GM19397 (cell line): ENCODE measurements around the gene ELP4.

ENCODE experiments used
- ATAC-seq: cut with Tn5 transposase; IDR thresholded peaks from one replicate; pipeline ENCODE4 v1.9.1; 2021; ENCODE audit warnings: mild to moderate bottlenecking, moderate library complexity; ENCODE audit not compliant: unreplicated experiment

ELP4 gene

DNA sequence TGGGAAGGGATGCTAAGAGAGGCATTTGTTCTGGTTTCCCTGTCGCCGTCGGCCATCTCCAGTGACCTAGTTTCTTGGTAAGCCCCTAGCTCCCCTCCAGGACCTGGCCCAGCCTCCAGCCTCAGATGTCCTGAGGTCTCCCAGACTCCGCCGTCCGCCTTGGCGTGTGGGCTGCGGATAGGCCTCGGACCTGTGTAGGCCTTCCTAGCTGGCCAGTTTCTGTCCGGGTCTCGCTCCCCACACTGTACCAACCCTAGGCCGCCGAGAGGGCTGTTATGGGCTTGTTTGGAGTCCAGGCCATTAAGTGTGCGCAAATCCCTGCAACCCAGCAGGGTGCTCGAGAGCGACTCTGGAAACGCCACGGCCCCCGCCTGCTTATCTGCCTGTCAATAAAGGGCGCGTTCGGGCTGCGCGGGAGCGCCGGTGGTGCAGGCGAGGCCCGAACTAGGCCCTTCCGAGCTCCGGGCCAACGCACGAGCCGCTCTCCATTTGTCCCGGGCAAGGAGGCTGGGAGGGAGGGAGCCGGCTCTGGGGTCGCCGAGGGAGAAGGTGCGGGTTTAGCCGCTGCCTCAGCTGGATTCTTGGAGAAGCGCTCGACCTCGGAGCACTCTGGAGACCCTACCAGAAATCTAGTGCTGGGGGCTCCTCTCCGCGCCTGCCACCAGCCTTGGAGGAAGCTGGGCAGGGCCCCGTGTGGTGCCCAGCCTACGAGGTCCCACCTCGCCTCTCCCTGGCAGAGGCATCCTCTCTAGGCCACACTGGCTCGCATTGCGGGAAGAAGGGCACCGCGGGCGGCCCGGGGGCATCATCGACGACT is 310.3 kb downstream of the ELP4 start:
- no peak for ATAC-seq

DNA sequence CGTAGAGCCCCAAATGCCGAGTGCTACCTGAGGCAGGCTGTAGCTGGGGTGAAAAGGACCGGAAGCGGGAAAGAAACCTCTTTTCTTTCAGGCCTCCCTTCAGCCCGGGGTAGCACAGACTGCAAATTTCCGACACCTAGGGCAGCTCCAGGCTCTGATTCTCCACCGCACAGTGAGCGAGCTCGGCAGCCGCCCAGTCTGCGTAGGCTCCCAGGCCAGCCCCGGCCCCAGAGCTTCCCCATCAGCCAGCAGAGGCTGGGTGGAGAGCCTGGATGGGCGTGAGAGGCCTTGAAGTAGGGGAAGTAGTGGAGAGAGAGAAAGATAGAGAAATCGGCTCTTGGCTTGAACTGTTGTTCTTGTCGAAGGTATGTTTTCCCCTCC is 310.9 kb downstream of the ELP4 start:
- no peak for ATAC-seq

DNA sequence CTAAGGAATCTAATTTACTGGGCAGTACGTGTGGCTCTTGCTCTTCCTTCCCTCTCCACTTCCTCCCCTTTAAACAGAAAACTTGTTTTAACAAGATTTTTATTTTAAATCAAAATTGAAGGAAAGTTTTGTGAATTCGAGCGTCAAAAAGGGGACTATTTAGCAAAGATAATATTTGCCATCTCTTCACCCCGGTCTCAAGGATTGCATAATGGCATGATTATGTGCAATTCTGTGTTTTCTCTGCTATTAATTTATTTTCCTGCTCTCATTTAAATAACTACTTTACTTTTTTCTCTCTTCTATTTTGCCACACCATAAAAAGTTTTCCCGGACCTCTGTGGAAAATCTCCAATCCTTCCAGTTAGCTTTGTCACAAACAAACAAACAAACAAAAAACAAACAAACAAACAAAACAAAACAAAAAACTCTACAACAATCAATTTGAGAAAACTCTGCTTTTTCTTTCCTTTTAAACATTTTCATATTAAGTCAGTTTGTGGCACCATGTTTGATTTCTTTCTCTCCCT is 311.7 kb downstream of the ELP4 start:
- no peak for ATAC-seq

DNA sequence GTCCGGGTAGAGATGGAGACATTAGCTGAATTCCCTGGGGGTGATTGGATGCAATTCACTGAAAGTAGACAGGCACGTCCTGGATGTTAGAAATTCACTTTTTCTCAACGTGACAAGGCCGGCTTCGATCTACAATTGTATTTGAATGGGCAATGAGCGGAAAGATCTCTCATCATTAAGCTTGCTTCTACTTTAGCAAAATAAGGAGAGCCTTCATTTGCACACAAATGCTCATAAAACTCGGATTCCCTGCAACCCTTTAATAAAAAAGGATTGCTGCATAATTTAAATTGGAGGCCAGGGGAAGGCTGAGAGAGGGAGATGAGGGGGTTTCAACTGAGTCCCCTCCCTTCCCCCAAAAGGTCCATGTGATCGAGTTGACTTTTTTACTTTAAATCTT is 312.2 kb downstream of the ELP4 start:
- ATAC-seq: no peak

DNA sequence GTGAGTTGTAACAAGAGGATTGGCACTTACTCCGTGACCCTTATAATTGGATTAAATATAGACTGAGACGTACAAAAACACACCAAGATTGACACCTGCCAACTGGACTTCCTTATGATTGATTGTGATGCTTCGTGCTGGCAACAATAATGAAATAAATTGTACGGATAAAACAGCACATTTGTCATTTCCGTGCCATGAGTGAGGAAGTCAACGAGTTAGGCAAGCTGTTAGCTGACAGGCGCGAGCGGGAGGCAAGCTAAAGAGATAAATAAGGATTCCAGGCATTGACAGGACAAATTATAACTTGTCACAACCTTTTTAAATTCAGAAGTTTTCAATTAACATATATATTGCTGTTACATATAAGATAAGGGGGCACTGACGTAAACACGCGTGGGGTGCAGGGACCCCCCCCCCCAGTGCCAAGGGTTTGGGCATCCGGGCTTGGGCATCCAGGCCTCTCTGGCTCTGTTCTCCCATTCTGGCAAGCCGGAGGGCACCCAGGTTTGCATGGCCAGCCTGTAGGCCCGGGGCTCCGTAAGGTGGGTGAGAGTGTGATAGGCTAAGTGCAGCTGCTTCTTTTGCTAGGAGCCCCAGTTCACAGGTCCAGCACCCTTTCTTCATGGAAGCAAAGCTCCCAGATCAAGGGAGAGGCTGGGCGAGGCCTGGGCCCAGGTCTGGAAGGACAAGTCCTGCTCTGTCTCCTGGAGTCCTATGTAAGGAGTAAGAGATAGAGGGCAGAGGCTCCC is 312.8 kb downstream of the ELP4 start:
- no peak for ATAC-seq

DNA sequence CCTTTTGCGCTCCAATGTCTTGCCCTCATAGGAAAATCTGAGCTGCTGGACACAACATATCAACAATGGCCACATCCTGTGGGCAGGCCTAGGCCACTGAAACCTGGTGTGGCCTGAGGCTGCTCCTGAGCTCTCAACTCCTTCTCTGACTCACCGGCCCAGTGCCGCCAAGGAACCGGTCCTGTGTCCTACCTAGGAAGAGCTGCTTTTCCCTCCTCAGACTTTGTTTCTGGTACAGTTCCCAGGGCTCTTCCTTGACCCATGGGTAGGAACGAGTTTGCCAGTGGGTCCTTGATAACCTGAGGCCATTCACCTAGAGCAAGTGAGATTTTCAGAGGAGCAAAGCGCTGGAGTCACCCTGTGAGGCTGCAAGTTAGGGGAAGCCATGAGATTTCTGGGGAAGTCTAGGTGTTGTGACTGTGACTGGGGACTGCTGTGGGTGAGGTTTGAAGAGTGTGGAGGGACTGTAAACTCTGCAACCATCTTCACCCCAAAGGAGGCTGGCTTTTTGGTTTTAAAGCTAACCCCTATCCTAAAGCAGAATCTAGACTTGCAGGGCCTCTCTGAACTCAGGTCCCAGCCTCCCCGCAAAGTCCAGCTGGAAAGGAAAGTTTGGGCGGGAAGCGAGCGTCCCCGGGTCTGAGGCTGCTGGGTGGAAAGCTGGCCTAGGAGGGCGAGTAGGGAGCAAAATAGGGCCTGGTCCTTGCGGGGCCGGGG is 313.5 kb downstream of the ELP4 start:
- ATAC-seq: no peak

DNA sequence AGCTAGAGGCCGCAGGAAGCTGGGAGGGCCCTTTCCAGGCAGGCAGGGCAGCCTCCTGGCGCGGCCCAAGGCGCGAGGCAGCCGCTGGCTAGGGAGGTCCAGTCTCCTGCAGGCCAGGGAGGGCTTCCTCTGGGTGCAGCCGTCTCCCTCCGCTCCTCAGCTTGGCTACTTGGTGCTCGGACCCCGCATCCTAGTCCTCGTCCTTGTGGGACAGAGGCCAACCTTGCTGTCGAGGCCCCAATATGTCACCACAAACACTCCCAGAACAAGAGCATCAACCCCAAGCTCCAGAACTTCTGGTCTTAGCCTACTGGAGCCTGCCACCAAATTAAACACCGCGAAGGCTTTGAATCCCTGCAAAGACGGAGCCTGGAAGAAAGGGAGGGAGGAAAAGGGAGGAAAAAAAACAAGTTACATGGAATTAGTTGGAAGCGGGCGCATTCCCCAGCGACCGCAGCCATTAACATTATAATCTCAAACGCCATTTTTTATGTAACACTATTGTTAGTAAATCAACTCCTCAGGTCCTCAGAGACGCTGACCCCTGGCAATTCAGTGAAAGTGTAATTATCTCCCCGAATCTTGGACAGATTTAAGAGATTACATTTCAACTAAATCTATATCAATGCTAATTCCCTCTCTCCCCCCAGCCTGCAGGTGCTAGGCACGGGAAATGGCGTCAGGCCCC is 314.2 kb downstream of the ELP4 start:
- ATAC-seq: no peak

DNA sequence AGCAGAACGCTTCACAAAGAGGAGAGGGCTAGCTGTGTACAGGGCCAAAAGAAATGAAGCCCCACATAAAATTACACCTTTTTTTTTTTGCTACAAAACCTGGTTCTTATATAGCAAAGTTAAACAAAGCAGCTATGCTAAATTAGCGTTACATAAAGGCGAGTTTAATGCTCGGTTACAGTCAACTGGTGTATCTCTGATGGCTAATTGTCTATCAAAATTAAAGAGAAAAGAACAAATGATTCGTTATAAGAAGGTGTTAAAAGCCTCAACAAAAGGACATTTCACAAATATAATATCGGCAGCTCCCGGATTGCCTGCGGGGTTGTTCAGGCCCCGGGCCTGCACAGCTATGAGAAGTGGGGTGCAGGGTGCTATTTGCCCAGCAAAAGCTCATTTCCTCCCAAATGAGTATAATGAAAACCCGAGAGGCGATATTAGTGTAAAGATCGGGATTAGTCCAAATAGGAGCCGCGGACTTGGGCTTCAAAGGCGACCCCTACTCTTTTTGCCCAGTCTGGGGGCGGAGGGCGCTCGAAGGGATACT is 314.8 kb downstream of the ELP4 start:
- ATAC-seq: no peak

DNA sequence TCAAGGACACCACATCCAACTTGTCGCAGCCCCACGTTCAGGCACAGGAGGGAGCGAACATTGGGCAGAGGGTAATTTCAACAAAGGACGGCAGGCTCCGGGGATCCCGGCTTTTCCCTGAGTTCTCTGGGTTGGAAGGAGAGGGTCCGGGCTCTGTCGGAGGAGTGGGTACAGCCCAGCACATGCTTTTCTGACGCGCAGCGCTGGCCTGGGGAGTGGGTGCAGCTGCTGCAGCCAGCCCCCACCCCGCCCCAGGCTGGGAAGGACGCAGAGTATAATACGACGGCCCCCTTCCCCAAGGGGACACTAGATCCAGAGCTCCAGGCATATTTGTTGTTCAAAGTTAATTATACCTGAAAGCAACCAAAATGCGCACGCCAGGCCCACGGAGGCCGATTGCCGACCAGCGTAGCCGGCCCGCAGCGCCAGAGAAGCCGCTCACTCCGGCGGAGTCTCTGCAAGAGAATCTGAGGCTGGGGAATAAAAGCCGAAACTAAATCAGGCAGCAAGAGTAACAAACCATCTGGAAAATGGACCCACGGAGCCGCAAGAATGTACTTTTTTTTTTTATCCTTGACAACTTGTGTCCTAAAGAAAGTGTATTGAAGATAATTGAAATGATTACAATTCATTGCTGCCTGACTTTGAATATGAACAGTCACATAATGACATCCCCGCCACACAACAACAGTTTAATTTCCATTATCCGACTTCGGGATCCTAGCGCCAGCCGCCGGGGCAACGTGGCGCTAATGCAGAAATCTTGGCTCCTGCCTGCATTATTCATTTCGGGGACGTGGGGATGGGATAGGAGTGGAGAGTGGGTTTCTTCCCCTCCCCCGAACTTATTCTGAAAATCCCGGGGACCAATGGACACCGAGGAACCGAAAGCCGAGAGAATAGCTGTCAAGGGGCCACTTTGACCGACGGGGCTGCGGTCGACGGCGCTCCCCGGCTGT is 315.6 kb downstream of the ELP4 start:
- ATAC-seq: no peak

DNA sequence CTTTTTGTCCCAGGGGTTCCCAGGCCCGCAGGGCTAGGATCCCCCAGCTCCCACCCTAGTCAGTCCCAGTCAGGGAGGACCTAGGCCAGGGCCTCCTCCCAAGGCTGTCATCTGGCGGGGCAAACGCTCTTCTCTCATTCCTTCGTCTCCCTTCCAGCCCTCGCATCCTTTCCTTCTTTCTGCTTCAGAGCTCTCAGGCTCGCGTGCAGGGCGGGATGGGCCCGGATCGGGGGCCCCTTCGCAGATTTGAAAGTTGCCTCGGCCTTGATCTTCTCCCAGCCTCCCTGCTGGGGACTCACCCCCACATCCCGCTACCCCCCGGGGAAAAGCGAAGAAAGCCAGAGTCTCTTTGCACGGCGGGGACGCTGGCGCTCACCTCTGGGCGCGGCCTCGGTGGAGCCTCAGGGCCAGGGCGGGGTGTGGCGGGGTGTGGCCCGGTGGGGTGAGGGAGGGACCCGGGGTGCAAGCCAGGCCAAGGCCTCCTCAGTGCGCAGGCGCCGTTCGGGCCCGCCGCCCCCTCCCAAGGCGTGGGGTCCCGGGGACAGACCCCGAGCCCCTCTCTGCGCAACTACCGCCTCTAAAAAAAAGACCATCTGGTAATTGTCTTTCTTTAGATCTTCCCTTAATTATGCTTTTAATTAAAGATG is 316.4 kb downstream of the ELP4 start:
- no peak for ATAC-seq

DNA sequence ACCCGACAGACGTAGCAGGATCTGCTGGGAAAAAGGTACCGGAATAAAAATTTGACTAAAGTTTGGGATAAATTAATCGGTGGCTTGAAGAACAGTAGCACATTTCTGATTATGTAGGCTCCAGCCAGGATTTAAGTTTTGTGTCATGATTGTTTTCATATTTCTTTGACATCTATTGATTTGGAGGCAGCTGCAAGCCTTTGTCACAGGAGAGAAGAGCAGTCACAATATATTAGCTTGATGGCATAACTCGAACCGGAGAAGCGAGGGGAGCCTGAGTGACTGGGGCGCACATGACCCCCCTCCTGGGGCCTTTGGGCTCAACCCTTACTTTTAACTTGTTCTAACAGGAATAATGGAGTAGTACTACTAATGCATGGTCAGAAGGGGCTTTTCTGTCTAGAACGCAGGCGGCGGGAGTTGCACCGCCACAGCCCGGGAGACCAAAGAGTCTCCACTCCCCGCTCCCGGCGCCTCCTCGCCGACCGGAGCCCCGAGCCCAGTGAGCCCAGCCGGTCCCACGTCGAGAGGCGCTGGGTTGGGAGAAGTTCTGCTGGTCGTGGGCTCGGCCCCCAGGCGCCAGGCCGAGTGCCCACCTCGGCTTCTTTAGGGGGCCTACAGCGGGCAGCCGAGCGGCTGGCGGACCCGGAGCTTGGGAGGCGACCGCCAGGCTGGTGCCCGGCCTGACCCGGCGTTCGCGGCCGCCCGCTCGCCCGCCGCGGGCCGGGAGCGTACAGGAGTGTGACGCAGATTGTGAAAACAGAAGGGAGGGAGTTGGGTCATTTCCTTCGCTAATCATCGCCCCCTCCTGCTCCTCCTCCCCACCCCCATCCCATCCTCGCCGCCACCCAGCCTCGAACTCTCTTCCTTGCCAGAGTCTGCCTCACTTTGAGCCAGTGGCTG is 317.2 kb downstream of the ELP4 start:
- ATAC-seq: no peak

DNA sequence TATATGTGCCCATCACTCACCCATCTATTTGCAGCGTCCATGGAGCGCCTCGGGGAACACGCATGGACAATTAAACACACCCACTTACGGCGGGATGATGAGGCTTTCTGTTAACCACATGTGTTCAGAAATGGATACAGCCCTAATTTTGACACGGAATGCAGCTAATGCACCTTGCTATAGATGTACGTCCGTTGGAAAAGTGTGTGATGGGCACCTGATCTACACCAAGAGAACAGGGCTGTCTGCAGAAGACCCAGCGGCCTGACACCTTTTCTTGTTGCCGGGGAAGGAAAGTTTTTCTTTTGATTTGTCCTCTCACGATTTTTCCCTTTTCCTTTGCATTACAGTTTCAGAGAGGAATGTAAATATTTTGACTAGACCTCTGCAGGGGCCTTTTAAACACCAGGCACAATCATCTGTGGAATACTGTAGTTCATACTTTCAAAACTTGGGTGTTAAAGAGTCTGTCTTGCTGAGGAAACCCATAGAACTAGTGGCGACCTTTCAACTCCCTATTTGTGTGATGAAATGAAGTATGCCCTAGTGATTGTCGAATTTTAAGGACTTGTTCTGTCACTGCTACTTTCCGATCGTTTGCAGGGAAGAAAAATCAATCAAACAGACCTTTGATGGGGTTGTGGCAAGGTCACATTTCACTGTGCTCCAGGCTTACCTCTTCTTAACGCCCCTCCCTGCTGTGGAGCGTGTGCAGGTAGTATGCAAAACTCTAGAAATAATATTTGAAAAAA is 318.1 kb downstream of the ELP4 start:
- no peak for ATAC-seq

DNA sequence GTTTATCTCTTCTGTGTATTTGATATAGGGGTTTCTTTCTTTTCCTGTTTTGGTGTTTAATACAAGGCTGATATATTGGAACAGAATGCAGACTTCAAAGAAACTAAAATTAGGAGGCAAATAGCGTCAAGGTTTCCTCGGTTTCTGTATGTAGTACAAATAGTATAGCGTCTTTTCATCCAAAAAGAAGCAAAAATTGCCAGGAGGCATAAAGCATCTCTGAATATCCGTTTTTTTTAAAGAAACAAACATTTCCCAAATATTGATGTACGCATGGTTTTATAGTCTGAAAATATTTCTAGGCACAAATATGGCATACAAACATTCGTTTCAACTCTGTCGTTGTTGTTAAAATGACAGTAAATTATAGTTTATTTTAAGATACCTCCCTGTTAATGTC is 318.6 kb downstream of the ELP4 start:
- ATAC-seq: no peak

DNA sequence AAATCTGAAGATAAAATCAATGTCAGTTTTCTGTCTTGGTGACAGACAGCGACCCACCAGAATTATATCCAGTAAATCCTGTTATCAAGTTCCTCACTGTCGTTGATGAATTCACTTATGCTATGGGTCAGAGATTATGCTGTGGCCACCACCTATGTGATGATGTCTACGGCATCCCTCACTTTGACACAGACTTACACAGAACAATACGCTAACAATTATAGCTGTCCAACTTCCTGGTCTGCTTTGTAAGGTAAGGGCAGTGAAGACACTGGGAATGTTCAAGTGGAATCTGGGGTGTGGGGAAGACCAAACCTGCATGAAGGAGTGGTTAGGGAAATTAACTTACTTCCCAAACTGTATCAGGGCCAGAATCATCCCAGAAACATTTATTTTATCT is 320.8 kb downstream of the ELP4 start:
- no peak for ATAC-seq

DNA sequence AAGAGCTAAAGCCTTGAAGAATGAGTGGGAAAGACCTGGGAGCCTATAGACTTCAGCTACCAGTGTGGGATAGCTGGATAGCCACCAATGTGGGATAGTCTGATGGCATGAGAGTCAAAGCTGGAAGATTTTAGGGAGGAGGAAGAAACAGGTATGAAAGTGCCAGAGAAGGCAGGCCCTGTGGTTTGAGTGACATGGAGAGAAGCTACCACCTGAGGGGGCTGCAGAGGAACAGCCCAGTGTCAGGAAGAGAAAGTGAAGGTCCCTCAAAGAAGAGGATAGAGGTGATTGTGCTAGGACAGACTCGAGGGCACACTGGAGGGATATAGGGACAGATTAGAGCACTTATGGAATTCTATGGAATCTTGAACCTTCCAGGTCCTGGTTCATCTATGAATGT is 324.7 kb downstream of the ELP4 start:
- ATAC-seq: no peak
